Hepatic stellate cell (primary cell): Measurements from ENCODE around the gene VPREB1.
"Not testable (repeated sequence)": the region's sequence is repeated elsewhere in the genome, so short reads cannot be mapped to it uniquely, and the experiment has no call there.

ENCODE experiments used
- DNase-seq: peaks from one replicate; pipeline ENCODE4 v3.0.0; 2011; ENCODE audit warnings: low spot score

Gene VPREB1

GRCh38 chr22:22246706-22247105 is 2.1 kb downstream of the VPREB1 start:
- no peak for DNase-seq

GRCh38 chr22:22248878-22249277 is 4.3 kb downstream of the VPREB1 start:
- no peak for DNase-seq

DNA sequence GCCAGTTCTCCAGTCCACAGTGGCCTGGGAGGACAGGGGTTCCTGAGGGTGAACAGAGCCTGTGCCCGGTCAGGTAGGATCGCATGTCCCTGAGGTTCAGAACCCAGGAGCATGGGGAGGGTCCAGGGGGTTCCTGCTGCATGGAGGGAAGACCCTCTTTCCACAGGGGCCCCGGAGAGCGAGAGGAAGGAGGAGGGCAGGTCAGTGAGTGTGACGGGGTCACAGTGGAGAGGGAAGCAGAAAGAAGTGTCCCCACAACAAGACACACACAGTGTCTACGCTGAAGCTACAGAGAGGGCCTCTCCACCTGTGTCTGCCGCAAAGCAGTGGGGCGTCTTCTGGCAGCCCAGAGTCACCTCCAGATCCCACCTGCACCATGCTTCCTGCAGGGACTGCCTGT is 6.1 kb downstream of the VPREB1 start:
- not testable (repeated sequence) for DNase-seq

GRCh38 chr22:22256133-22256532 is 11.5 kb downstream of the VPREB1 start:
- DNase-seq = not testable (repeated sequence)

DNA sequence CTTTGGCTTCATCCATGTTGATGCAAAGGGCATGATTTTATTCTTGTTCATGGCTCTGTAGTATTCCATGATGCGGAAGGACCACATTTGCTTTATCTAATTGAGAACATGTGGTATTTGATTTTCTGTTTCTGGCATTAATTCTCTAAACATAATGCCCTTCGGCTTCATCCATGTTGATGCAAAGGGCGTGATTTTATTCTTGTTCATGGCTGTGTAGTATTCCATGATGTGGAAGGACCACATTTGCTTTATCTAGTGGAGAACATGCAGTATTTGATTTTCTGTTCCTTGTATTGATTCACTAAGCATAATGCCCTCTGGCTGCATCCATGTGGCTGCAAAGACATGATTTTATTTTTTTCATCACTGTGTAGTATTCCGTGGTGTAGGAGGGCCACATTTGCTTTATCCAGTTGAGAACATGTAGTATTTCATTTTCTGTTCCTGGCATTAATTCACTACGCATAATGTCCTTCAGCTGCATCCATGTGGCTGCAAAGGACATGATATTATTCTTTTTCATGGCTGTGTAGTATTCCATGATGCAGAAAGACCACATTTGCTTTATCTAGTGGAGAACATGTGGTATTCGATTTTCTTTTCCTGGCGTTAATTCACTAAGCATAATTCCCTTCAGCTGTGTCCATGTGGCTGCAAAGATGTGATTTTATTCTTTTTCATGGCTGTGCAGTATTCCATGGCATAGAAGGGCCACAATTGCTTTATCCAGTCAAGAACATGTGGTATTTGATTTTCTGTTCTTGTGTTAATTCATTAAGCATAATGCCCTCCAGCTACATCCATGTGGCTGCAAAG is 14.2 kb downstream of the VPREB1 start:
- DNase-seq = not testable (repeated sequence)

DNA sequence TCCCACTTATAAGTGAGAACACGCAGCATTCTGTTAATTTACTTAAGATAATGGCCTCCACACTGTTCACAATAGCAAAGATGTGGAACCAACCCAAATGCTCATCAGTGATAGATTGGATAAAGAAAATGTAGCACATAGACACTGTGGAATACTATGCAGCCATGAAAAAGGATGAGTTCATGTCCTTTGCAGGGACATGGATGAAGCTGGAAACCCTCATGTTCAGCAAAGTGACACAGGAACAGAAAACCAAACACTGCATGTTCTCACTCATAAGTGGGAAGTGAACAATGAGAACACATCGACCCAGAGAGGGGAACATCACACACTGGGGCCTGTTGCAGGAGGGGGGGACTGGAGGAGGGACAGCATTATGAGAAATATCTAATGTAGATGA is 15.6 kb downstream of the VPREB1 start:
- not testable (repeated sequence) for DNase-seq

- not testable (repeated sequence) for DNase-seq
These were observed 16.0 kb downstream of the VPREB1 start for GRCh38 chr22:22260586-22260985.

DNA sequence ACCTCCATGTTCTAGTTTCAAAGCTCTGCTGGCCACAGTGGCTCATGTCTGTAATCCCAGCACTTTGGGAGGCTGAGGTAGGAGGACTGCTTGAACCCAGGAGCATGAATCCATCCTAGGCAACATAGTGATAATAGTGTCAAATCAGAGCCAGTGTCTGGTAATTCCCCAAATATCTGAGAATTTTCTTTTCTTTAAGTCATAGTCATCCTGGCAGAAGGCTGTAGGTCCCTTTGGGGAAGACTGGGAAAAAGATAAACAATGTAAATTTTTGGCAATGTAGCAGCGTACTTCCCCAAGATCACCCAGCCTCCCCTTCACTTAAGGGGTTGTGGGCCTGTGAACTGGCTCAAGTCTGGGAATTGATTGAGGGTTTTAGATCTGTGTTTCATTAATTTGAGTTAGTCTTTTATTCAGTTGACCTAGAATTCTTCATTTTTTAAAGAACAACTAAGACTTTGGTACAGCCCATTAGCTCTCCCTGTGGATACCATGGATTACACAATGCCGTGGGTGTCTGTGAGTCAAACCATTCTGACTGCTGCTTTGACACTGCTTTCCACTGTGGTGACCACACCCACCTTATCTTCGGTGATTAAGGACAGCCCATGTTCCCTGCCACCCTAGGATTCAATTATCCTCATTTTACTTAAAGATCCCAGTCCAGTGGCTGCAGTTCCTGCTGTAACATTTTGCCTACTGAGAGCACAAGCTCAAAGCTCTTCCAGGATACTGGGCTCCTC is 17.9 kb downstream of the VPREB1 start:
- not testable (repeated sequence) for DNase-seq

DNA sequence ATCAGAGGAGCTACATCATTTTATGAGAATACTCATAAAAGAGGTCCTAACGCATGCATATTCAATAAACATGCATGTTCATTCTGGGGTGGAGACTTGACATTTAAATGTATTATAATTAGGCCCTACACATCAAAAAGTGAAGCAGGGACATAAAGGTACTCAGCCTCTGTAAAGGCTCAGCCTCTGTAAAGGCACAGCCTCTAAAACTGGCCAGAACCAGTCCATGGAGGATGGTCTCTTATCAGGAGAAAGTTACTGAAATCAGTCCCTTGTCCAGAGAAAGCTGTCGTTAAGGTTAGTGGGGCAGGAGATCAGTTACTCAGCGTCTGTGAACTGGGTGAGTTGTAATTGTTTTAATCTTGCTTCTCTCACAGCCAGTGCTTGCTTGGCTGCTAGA is 19.2 kb downstream of the VPREB1 start:
- not testable (repeated sequence) for DNase-seq

DNA sequence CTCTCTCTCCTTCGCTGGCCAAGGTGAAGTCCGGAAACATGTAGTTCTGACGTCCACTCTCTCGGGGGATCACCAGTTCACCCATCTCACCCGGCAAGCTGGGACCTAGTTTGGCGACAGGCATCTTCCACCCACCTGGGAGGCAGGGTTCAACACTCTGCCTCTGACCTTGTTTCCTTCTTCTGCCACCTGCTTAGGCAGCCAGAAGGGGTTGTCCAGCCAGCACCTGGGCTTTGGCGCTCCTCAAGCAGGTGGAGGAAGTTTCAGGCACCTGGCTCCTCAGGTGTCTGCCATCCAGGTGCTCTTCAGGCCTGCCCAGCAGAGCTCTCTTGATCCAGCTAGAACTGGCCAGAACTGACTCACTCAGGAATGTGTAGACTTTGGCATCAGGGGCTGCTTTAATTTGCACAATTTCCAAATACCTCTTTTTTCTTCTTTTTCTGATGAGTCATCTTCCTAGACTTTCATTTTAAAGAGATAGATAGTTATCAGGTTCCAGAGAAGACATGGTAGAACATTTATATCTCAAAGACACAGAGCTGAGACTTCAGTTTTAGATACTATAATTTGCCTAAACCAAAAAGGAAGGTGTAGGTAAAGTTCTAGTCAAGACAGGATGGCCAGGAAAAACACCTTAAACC is 25.6 kb downstream of the VPREB1 start:
- DNase-seq = not testable (repeated sequence)

DNA sequence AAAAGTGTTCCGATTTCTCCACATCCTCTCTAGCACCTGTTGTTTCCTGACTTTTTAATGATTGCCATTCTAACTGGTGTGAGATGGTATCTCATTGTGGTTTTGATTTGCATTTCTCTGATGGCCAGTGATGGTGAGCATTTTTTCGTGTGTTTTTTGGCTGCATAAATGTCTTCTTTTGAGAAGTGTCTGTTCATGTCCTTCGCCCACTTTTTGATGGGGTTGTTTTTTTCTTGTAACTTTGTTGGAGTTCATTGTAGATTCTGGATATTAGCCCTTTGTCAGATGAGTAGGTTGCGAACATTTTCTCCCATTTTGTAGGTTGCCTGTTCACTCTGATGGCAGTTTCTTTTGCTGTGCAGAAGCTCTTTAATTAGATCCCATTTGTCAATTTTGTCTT is 32.8 kb downstream of the VPREB1 start:
- DNase-seq = not testable (repeated sequence)

DNA sequence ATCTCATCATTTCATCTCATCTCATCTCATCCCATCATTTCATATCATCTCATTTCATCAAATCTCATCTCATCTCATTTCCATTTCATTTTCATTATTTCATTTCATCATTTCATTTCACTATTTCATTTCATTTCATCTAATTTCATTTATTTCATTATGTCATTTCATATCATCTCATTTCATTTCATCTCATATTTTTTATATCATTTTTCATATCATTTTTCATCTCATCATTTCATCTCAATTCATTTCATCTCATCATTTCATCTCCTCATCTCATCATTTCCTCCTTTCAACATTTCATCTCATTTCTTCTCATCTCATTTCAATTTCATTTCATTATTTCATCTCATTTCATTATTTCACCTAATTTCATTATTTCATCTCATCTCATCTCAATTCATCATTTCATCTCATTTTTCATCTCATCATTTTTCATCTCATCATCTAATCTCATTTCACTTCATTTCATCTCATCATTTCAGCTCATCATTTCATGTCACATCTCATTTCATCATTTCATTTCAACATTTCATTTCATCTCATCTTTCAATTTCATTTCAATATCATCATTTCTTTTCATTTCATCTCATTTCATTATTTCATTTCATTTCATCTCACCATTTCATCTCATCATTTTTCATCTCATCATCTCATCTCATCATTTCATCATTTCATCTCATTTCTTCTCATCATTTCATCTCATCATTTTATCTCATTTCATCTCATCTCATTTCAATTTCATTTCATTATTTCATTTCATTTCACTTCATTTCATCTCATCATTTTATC is 40.6 kb downstream of the VPREB1 start:
- DNase-seq = not testable (repeated sequence)

DNA sequence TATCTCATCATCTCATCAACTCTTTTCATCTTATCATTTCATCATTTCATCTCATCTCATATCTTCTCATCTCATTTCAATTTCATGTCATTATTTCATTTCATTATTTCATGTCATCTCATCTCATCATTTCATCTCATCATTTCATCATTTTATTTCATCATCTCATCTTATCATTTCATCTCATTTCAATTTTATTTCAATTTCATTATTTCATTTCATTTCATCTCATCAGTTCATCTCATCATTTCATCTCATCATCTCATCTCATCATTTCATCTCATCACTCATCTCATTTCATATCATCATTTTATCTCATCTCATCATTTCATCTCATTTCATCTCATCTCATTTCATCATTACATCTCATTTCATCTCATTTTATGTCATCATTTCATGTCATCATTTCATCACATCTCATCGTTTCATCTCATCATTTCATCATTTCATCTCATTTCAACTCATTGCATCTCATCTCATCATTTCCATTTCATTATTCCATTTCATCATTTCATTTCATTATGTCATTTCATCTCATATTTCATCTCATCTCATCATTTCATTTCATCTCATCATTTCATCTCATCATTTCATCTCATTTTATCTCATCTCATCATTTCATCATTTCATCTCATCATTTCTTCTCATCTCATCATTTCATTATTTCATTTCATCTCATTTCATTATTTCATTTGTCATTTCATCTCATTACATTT is 42.0 kb downstream of the VPREB1 start:
- DNase-seq = not testable (repeated sequence)

GRCh38 chr22:22287106-22287626 is 42.6 kb downstream of the VPREB1 start:
- DNase-seq = not testable (repeated sequence)

GRCh38 chr22:22289666-22290065 is 45.1 kb downstream of the VPREB1 start:
- DNase-seq = not testable (repeated sequence)

DNA sequence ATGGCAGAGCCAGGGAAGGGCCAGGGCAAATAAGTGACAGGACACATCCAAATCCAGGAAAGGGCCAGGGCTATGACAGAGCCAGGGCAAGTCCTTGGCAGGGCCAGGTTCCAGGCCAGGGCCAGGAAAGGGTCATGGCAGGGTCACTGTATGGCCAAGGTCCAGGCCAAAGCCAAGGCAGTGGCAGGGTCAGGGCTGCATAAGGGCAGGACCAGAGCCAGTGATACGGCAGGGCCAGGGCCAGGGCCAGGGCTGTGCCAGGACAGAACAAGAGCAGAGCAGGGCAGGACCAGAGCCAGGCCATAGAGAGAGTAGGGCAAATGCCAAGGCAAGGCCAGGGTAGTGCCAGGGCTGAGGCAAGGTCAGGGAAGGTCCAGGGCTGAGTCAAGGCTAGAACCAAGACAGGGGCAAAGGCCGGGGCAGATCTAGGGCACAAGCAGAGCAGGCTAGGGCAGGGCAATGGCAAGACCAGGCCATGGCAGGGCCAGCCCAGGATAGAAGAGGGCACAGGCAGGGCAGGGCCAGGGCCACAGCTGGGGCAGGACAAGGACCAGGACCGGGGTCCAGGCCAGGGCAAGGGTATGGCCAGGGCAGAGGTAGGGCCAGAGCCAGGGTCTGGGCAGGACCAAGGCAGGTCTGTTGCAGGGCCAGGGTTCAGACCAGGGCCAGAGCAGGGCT is 46.7 kb downstream of the VPREB1 start:
- DNase-seq = not testable (repeated sequence)

- not testable (repeated sequence) for DNase-seq
These were observed 48.1 kb downstream of the VPREB1 start for GRCh38 chr22:22292656-22293055.

- DNase-seq = not testable (repeated sequence)
These were observed 48.9 kb downstream of the VPREB1 start for GRCh38 chr22:22293436-22293835.

DNA sequence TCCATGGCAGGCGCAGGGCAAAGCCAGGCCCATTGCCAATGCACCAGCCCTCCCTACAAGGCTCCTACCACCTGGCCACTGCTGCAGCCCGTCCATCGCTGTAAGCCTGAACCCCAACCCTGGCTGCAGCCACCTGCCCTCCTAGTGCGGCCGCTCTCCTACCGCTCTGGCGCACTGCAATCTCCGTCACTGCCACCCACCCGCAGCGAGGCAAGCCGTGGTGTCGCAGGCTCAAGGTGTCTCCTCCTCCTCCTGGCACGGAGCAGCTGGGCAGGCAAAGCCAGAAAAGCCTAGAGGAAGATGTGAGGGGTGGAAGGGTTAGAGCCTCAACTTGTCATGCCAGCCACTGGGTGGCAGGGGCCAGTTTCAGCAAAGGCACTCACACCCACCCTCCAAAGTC is 50.1 kb downstream of the VPREB1 start:
- not testable (repeated sequence) for DNase-seq
